Esophagus mucosa (tissue), 1 donor: ENCODE results near the gene RNF220. TPM values are rescaled to one million over a fixed set of nuclear protein-coding genes. Genes with fewer than 3 reads are reported as not detected.
A peak's percentile ranks its signal among the peaks of the same experiment; 100 is the strongest.

Source experiments
- ATAC-seq: fragments of 200-7000 bp; cut with Tn5 transposase; one replicate; pipeline ENCODE4 v1.9.1; 2020
- total RNA-seq: library from RNA; stranded (reverse); gene quantifications from one replicate; pipeline ENCODE4 v1.2.4, GENCODE V29; 2023
- donor health status: DM: yes; HTN: yes; CAD: no.

The RNF220 gene
- total RNA-seq, 1 donor from 2014 or later: 29.4 TPM

DNA sequence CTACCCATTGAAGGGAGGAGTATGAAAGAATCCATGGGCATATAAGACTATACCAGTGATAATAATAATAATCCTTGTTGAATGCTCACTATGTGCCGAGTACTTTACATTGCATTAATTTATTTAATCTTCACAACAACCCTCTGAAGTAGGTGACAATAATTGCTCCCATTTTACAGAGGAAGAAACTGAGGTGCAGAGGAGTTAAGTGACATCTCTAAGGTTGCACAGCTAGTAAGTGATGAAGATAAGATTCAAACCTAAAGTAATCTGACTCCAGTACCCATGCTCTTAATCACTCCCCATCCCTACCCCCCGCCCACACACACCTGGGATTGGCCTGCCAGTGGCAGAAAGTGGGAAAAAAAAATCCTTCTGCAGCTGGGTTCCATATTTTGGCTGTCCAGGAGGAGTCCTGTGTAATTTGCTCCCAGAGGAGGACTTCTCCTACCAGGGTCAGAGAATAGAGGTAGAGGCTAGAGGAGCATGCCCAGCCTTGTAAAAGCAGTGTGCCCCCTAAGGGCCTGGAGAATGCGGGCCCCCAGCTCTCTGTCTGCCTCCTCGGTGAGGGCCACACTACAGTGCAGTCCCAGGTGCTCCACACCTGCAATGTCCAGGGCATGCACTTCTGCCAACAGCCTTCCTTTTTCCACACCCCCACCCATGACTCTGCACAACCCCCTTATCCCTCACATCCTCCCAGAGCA is 211.4 kb downstream of the RNF220 start:
- peak; percentile 7 for ATAC-seq

DNA sequence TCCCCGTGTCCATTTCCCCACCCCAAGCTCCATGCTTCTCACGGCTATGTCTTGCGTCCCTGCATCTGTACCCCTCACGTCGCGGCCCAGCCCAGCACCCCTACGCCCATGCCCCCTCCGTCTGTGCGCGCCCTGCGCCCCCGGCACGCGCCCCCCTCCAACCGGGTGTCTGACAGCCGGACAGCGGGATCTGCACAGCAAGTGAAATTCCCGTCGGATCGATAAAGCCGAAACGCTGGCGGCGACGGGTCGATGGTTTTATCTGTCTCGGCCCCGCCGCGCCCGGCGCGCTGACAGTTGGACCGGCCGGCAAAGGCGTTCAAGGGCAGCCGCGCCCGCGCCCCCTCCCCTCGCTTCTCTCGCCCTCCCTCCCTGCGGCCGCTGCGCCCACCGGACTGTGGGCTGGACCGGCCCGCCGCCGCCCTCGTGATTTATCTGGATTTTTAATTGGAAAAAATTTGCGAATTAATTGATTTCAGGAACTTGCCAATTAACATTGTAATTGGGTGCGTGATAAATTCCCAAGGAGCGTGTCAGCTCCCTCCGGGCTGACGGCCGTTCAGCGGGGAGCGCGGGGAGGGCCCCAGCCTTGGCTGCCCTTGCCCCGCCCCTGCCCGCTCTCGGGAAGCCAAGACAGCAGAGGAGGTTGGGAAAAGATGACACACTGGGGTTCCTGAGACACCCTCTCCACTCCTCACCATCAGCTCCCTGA is 212.1 kb downstream of the RNF220 start:
- peak; percentile 68 for ATAC-seq

DNA sequence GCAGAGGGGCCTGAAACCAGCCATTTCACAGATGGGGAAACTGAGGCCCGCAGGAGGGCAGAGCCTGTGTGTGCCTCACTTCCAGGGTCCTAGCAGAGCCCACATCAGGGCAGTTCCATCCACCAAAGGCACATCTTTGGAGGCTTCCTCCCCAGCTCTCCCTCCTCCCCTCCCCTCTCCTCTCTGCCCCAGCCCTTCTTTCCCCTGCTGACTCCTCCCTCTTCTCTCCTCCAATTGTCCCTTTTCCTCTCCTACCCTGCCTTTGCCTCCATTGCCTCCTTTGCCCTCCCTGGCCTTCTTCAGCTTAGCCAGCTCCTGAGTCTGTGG is 212.6 kb downstream of the RNF220 start:
- ATAC-seq: no peak

DNA sequence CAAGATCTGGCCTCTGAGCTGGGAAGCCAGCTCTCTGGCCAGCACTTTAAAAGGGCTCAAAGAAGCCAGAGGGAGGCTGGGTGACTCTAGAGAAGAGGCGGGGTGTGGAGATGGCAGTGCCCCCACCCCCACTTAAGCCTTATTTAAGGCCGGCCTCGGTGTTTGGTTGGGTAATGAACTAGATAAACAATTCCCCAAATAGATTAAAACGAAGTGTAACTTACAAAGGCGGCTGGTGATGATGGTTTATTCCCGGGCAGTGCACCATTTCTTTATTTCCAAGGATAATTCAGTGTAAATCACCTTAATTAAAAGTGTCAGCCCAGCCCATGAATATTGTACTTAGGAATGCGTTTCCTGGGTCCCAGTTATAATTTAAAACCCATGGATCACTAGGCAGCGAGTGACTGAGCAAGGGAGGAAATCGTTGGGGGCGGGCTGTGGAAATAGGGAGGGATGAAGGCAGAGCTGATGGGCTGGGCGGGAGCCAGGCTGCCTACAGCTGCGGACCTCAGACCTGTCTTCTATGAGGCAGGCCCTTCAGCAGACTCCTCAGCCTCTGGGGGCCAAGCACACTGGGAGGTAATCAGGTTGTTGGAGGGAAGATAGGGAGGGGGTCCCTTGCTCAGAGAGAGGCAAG is 214.3 kb downstream of the RNF220 start:
- no peak for ATAC-seq

DNA sequence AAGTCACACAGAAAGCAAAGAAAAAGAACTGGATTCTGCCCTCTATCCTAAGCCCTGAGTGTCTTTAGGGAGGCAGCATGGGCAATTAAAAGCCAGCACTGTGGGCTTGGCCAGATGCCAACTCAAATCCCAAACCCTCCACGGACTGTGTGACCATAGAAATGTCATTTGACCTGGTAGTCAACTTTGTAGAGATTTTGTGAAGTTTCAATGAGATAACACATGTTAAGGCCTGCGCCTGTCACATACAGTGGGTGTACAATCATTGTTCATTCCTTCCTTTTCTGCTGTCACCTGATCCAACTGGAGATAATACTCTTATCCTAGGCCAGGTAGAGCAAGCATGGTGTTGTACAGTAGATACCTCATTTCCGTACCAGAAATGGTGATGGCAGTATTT is 215.0 kb downstream of the RNF220 start:
- no peak for ATAC-seq

DNA sequence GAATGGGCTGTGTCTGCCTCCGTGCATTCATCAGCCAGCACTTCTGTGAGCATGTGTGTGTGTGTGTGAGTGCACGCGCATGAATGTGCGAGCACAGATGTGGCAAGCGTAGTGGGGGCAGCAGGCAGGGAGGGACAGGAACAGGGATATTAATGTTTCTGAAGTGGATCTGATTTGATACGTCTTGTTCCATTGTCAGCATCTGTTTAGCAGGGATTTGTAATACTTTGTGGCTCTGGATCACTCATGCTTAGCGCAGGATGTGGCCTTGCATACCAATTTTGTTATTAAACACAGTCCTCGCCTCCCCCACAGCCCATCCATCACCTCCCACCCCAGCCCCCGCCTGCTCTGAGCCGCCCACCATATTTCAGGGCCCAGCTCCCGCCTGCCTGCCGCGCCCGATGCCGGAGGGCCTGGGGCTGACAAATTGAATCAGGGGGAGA is 216.8 kb downstream of the RNF220 start:
- ATAC-seq: no peak

DNA sequence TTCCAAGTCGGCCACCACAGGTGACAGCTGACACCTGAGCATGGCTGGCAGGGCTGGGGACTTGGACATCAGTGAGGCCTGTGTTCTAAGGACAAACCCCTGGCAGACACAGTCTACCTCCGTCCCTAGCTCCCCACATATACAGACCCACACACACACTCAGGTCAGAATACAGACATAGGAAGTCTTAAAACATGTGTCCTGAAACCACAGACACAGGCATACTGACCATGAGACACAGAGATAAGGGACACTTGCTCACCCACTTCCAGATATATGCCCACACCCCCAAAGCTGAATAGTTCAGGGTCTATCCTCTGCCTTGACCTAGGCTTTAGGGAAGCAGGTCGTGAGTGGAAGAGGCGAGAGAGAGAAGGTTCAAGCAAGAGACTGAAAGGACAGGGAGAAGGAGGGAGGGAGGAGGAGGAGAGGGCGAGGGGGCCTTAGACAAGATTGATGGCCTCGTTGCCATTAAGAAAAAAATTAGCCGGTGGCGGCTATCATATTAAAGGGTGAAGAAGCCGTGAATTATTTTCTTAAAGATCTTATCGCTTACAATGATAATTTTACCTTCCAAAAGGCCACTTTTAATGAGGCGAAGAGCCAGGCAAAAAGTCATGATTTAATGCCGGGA is 219.3 kb downstream of the RNF220 start:
- ATAC-seq: no peak

DNA sequence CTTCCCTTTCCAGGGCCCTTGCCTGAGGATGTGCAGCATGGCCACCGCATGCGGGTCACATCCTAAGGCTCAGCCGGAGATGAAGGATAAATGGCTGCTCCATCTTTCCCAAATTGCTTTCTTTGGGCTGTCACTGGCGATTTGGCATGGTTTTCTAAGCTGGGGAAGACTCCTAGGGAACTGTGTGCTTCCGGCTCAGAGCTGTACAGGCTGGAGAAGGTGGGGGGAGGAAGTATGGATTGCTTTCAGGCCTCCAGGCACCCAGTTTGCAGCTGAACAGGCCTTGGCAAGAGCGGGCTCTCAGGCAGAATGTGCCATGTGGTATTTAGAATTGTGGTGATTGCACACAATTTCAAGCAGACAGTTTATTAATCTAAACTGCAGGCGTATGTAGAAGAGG is 220.3 kb downstream of the RNF220 start:
- no peak for ATAC-seq

DNA sequence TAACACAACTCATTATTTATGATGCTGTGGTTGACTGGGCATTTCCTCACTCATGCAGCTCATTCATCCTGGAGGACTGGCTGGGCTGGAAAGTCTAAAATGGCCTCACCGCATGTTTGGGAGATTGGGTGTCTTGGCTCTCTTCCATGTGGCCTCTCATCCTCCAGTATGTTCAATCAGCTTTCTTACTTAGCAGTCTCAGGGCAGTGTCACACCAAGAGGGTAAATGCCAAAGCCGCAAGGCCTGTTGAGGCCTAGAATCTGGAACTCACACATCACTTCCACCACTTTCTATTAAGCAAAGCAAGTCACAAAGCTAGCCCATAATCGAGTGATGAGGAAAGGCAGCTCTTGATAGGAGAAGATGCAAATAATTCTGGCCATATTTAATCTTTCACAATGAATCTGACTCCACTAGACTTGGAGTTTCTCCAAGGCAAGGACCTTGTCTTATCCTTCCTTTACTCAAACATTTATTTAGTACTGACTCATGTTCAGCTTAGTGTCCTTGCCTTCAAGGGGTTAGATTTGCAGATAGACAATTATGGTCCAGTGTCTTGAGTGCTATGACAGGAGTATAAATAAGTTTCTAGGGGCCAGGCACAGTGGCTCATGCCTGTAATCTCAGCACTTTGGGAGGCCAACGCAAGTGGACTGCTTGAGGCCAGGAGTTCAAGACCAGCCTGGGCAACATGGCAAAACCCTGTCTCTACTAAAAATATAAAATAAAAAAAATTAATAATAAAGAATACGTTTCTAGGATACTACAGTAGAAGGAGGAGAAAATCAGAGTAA is 224.1 kb downstream of the RNF220 start:
- no peak for ATAC-seq

DNA sequence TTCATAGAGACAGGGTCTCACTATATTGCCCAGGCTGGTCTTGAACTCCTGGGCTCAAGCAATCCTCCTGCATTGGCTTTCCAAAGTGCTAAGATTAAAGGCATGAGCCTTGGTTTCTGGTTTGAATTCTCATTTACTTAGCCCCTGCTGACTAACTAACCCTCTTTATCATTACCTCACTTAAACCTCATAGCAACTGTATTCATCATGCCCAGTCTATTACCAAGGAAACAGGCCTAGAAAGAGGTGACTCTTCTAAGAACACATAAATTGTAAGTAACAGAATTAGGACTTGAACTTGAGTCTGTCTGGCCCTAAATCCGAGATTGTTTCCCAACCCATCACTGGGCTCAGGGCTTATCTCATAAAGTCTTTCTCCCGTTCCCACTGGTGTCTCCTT is 225.1 kb downstream of the RNF220 start:
- no peak for ATAC-seq

DNA sequence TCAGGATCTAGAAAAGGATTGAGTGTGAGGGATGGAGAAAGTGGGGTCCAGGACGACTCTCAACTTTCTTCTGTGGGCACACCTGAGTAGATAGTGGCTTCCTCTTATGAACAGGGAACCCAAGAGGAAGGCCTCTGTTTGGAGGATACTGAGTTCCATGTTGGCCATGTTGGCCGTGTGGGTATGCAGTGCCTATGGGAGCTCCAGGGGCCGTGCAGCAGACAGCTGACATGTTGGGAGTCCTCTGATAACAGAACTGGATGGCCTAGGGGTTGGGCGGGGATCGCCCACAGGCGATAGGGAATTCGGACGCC is 226.2 kb downstream of the RNF220 start:
- ATAC-seq: no peak

DNA sequence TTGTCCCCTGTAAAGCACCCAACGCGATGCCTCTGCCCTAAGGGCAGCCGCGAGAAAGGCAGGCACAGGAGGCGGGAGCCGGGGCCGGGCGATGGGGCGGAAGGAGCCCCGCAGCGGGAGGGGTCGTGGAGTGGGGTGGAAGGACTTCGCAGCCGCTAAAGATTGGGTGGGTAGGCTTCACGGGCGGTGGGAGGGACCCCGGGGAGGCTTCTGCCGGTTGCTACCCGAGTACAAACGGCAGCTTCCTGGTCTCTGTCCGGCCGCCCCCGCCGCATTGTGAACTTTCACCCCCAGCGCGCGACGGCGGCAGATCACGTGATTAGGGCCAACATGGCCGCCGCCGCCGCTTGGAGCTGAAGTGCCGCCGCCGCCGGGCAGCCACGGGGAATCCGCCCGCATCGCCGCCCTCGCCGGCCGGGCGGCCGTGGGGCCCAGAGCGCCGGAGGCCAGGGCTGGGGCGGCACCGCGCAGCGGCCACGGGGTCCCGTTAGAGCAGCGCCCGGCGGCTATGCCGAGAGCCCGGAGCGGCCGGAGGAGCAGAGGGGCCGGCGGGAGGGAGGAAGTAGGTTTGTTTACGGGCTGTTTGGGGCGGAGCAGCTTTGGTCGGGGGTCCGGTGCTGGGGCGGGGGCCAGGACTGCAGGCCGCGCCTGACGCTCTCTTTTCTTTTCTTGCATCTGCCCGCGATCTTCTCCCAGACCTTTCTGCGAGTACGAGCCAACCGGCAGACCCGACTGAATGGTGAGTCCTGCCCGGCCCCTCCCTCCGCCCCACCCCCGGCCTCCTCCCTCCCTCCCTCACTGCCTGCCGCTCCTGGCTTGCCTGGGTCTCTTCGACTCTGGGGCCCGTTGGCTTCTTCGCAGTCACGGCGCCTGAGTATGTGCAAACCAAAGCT is 226.8 kb downstream of the RNF220 start:
- ATAC-seq: peak; percentile 79

DNA sequence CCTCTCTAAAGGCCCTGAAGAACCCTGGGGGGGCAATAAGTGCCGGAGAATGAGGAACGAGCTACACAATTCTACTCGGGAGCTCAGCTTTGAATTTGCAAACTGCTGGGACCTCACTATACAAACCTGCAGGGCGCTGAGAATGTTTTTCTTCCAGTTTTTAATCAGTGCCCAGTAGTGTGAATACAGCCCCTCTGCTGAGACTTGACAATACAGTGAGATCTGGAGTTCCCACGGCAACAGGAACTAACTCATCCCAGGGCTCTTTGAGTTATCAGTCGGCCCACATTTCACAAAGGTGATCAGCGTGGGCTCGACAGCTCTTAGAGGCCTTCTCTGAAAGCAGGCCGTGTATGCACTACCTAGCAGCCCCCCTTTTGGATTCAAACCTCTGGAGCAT is 227.5 kb downstream of the RNF220 start:
- no peak for ATAC-seq

DNA sequence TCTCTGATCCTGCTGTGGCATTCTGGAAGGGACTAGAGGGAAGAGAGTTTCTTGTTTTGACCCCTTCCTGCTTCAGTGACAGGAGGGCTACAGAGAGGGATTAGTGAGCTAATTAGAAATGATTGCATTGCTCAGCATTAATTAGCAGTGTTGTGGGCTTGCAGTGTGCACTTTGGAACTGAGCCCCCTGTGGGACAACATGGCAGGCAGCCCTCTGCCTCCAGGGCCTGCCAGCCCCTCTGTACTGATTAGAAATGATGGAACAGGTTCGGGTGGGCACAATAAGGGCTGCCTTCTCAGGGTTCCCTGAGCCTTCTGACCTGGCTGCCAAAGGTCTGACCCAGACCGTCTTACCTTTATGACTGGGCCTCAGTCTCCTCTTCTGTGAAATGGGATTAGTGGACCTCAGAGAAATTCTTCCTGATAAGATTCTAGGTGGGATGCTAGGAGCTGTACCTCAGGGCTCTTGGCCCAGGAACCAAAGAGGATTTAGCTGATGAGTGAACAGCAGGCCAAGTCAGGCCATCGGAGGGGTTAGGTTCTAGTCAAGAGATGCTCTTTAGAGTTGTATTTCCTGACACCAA is 229.6 kb downstream of the RNF220 start:
- ATAC-seq: no peak

DNA sequence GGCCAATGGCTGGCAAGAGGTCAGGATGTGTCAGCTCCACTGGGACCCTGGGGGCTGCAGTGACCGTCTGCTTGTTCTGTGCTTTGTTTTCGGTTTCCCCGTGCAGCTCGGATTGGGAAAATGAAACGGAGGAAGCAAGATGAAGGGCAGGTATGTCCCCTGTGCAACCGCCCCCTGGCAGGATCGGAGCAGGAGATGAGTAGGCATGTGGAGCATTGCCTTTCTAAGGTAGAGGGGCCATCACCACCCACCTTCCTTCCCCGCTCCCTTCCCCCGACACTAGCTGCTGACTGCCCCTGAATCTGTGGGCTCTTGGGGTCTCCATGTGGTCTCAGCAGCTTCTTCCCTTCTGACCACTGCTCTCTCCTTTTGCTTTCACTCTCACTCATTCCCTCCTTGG is 230.4 kb downstream of the RNF220 start:
- no peak for ATAC-seq

DNA sequence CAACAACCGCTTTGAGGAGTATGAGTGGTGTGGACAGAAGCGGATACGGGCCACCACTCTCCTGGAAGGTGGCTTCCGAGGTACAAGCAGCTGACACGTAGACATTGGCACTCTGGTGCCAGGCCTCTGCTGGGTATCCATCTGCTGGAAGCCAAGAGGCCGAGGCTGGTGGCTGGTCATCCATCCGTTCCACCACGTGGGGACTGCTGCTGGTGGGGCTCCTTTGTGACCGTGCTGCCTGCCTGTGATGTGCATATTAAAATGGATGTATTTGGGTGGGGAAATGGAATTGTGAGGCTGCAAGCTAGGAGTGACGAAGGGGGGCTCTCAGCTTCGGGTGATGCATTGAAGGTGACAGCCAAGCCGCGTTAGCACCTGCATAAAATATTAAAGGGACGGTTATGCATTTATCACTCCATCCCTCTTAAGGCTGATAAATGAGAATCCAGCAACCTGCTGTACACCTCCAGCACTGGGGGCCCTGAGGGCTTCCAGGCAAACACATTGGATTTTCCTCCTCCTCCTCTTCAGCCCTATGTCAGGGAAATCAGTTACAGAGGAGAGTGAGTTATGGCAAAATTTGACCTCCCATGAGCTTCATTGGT is 231.1 kb downstream of the RNF220 start:
- no peak for ATAC-seq

DNA sequence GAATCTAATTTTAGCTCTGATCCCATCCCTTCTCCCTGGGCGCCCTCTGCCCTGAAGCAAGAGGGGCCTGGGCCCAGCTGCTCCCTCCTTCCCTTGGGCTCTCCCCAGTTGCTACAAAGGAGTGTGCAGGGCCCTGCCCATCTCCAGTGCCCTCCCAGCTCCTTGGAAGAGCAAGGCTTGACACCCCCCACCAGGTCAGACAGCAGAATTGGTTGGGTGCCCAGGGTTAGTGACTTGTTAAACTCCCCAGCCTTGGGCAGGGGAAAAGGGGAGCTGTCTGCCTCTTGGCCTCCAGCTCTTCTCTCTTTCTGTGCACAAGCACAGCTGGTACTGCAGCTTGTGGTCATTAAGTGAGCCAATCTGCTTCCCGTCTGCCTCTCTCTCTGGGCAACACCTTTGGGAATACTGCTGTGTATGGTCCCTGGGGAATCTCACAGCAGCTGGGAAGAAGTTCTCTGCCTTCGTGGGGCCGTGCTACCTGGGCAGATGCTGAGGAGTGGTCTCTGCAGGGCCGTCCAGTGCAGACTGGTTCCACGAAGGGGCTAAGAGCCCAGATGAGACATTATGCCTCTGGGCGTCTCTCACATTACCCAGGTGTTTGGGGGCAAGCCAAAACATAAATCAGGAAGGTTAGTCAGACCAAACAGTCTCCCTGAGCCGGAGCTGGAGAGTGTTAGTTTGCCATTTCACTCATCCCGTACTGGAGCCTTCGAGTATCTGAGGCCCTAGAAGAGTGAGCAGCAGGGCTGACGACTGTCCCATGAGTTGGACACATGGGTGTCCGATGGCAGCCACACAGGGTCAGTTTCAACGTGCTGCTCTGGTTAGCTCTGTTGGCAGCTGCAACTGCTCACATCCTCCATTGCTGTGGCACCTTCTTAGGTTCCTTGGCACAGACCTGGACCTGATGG is 231.9 kb downstream of the RNF220 start:
- ATAC-seq: peak; percentile 7

DNA sequence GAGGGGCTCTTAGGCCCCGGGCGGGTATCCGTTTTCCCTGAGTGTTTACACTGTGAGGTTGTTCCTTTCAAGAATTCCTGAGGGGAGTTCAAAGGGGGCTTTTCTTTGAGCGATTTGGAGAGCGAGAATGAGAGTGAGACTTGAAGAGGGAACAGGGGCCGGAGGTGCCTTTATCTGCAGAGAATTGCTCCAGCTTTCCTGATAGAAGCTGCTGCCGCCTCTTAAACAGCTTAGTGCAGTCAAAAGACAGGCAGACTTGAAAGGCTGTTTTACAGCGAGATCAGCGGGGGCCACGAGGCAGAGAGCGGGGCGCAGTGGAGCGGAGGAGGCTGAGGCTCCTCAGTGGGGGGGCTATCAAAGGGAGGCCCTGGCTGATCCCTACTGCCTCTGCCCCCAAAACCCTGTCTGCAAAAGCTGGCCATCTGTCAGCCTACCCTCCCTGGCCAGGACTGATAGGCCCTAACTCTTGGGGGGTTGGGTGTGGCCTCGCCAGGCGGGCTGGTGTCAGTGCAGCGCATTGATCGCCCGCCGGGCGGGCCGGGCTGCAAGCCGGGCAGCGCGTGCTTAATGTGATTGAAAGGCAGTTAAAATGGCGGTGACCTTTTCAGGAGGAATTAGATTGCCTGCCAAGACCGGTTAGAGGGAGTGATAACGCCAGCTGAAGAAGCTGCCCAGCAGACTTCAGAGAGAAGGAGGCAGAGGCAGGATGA is 232.8 kb downstream of the RNF220 start:
- no peak for ATAC-seq

DNA sequence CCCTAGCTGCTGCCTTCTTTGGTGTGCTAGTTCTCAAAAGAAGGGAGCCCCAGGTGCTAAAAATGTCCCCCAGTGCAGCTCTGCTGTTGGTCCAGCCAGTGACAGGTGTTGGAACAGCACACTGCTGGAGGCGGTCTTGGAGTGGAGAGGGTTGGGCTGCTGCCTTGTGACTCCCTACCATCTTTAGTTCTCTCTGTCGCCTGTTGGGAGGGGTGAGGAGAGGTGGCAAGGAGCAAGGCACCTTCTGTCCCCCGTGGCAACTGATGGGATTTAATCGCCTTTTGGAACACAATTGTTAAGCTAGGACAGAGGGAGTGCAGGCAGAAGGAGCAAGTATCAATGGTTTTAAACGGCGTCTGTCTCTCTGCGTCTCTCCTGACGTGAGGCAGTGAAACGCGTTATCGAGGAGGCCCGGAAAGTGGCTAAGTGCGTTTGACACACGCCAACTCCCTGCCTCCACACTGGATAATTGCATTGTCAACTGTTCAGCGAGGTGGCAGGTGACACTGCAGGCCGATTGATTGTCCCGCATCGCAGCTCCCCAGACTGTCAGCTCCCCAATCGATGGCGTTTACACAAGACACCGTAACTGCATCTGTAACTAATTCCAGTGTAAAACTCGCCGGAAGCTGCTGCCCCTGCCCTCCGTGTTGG is 235.3 kb downstream of the RNF220 start:
- ATAC-seq: no peak
